Subcutaneous abdominal adipose tissue (tissue), 5 donors: Measurements from ENCODE around the gene CASP5.

Source experiments
- H3K27ac ChIP-seq: one replicate; pipeline ENCODE4 v1.7.0; 2013; ENCODE audit warnings: low read depth, mild to moderate bottlenecking, inconsistent platforms, low read length, moderate library complexity
- H3K27me3 ChIP-seq, 5 donors: one replicate each; pipeline ENCODE4 v1.7.0; 2013; ENCODE audit warnings: low read length in 5 of 5, inconsistent platforms in 1 of 5; ENCODE audit not compliant: control insufficient read depth in 5 of 5, insufficient read depth in 4 of 5
- H3K36me3 ChIP-seq, 5 donors: one replicate each; pipeline ENCODE4 v1.7.0; 2013; ENCODE audit warnings: low read length in 5 of 5; ENCODE audit not compliant: control insufficient read depth in 5 of 5, insufficient read depth in 5 of 5
- H3K4me1 ChIP-seq, 5 donors: one replicate each; pipeline ENCODE4 v1.7.0; 2013; ENCODE audit warnings: low read length in 5 of 5, mild to moderate bottlenecking in 3 of 5, moderate library complexity in 1 of 5; ENCODE audit not compliant: control insufficient read depth in 5 of 5, insufficient read depth in 5 of 5
- H3K4me3 ChIP-seq, 5 donors: one replicate each; pipeline ENCODE4 v1.7.0; 2013; ENCODE audit warnings: low read length in 5 of 5, low read depth in 1 of 5
- H3K9ac ChIP-seq, 5 donors: one replicate each; pipeline ENCODE4 v1.7.0; 2013; ENCODE audit warnings: low read length in 5 of 5, mild to moderate bottlenecking in 4 of 5, moderate library complexity in 3 of 5
- H3K9me3 ChIP-seq, 5 donors: one replicate each; pipeline ENCODE4 v1.7.0; 2013; ENCODE audit warnings: low read length in 5 of 5; ENCODE audit not compliant: control insufficient read depth in 5 of 5
- donor health status: healthy.
- donor health status: healthy.
- donor health status: healthy.
- donor health status: healthy.
- donor health status: healthy.

The CASP5 gene

GRCh38 chr11:105033781-105034180 is 10.8 kb upstream of the CASP5 start:
- H3K27me3 ChIP-seq: no peaks in the 10 kb centered on the region
- peaks cover 17 to 24% (median 23%) of the 10 kb centered on the region in 5 donors for H3K36me3 ChIP-seq
- H3K9ac ChIP-seq: peak overlapping the region in 1 of 5 donors; percentile 75
- peaks cover 2 to 37% (median 25%) of the 10 kb centered on the region in 5 donors for H3K4me1 ChIP-seq
- H3K27ac ChIP-seq: no peak overlapping the region
- peak overlapping the region; percentile 56 to 77 (median 69) for H3K4me3 ChIP-seq
- peaks cover 0 to 7% (median 0%) of the 10 kb centered on the region in 5 donors for H3K9me3 ChIP-seq

- no peak overlapping the region for H3K27ac ChIP-seq
- H3K4me1 ChIP-seq: peaks cover 2 to 37% (median 25%) of the 10 kb centered on the region in 5 donors
- H3K9ac ChIP-seq: no peak overlapping the region
- H3K9me3 ChIP-seq: peaks cover 0 to 7% (median 0%) of the 10 kb centered on the region in 5 donors
- peak overlapping the region in 4 of 5 donors; percentile 3 to 58 (median 38) for H3K4me3 ChIP-seq
- H3K27me3 ChIP-seq: no peaks in the 10 kb centered on the region
- H3K36me3 ChIP-seq: peaks cover 20 to 28% (median 25%) of the 10 kb centered on the region in 5 donors
These were observed 10.4 kb upstream of the CASP5 start for GRCh38 chr11:105033343-105033742.

DNA sequence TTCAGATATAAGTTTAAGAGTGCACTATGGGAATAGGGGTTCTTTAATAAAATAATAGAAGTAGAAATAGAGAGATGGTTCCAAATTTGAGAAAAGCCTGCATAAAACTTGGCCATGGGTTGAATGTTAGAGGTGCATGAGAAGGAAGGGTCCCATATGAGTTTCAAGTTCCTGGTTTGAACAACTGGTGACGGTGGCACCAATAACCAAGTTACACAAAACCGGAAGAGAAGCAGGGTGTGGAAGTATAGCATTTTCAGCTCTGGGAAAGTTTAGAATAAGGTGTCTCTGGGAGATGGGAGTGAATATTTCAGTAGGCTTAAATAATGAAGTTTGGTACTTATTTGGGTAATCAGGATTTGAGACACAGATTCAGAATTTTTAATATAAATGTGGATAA is 9.5 kb upstream of the CASP5 start:
- Histone ChIP-seq H3K36me3 (peaks cover 25 to 32% (median 27%) of the 10 kb centered on the region in 5 donors), H3K9me3 (peaks cover 0 to 7% (median 0%) of the 10 kb centered on the region in 5 donors), H3K27ac (no peak overlapping the region), H3K4me3 (peak overlapping the region in 2 of 5 donors; percentile 17 to 56), H3K27me3 (no peaks in the 10 kb centered on the region), H3K4me1 (peaks cover 2 to 37% (median 25%) of the 10 kb centered on the region in 5 donors), H3K9ac (no peak overlapping the region)

GRCh38 chr11:105027678-105028077 is 4.7 kb upstream of the CASP5 start:
- H3K27ac ChIP-seq: no peak overlapping the region
- H3K36me3 ChIP-seq: peaks cover 36 to 46% (median 44%) of the 10 kb centered on the region in 5 donors
- no peaks in the 10 kb centered on the region for H3K9me3 ChIP-seq
- H3K4me1 ChIP-seq: peaks cover 0 to 6% (median 0%) of the 10 kb centered on the region in 5 donors
- no peaks in the 10 kb centered on the region for H3K27me3 ChIP-seq
- no peak overlapping the region for H3K9ac ChIP-seq
- no peak overlapping the region for H3K4me3 ChIP-seq

DNA sequence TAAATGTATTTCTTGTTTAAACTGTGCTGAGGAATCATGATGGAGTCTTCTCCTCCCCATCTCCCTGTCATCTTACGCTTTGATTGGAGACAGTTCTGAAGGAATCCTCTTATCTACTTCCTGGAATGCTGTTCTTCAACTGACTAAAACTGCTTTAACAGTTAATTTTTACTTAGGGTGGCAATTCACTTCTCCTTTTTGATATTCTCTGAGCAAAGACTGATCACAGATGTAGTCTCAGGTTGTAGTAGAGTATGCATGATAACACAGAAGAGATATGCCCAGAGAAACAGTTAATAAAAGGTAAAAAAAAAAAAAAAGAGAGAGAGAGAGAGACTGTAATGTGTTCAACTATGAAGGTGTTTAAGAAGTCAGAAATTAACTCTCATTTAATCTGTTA is 1.4 kb upstream of the CASP5 start:
- H3K27me3 ChIP-seq: no peaks in the 10 kb centered on the region
- peaks cover 0 to 3% (median 0%) of the 10 kb centered on the region in 5 donors for H3K4me1 ChIP-seq
- no peaks in the 10 kb centered on the region for H3K9me3 ChIP-seq
- H3K27ac ChIP-seq: no peak overlapping the region
- no peak overlapping the region for H3K9ac ChIP-seq
- peaks cover 21 to 32% (median 27%) of the 10 kb centered on the region in 5 donors for H3K36me3 ChIP-seq
- H3K4me3 ChIP-seq: no peak overlapping the region

GRCh38 chr11:105022527-105022926 is 441 bp downstream of the CASP5 start:
- no peak overlapping the region for H3K9ac ChIP-seq
- H3K36me3 ChIP-seq: peaks cover 11 to 17% (median 15%) of the 10 kb centered on the region in 5 donors
- no peaks in the 10 kb centered on the region for H3K27me3 ChIP-seq
- H3K4me1 ChIP-seq: peaks cover 0 to 3% (median 0%) of the 10 kb centered on the region in 5 donors
- no peak overlapping the region for H3K27ac ChIP-seq
- H3K9me3 ChIP-seq: no peaks in the 10 kb centered on the region
- no peak overlapping the region for H3K4me3 ChIP-seq

DNA sequence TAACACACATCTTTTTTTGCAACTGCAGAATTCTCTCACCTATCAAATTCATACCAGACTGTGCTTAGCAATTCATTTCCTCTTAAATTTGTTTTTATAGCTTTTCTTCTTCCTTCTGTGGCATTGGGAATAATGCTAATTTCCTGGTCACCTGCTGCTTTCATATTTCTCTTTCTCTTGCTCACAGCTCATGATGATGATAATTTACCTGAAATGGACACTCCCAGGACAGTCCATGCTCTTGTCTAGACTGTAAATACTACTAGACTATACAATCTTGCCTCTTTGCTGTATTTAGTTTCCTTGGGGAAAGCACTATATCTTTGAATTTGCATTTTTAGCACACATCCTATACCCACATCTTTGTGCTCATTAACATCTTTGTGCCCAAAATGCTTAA is 15.5 kb downstream of the CASP5 start:
- no peak overlapping the region for H3K4me3 ChIP-seq
- H3K36me3 ChIP-seq: no peaks in the 10 kb centered on the region
- no peak overlapping the region for H3K27ac ChIP-seq
- no peak overlapping the region for H3K9ac ChIP-seq
- no peaks in the 10 kb centered on the region for H3K4me1 ChIP-seq
- H3K27me3 ChIP-seq: no peaks in the 10 kb centered on the region
- H3K9me3 ChIP-seq: no peaks in the 10 kb centered on the region

DNA sequence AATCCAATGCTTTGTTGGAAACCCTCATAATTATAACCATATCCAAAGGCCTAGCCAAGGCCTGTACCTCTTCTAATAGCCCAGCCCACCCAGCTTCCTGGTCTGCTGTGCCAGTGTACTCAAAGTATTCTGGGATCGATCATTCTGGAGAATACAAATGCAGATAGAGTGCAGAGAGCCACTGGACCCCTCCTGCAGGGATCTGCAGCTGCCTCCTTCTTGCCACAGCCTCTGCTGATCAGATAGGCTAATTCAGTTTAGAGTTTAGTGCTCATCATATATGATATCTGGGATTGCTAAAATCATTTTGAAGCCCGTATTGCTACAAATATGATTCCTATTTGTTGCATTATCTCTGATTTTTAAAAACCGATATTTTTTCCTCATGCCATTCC is 17.5 kb downstream of the CASP5 start:
- Histone ChIP-seq H3K36me3 (no peaks in the 10 kb centered on the region), H3K9ac (no peak overlapping the region), H3K27ac (no peak overlapping the region), H3K9me3 (no peaks in the 10 kb centered on the region), H3K27me3 (no peaks in the 10 kb centered on the region), H3K4me1 (peaks cover 0 to 4% (median 0%) of the 10 kb centered on the region in 5 donors), H3K4me3 (no peak overlapping the region)

GRCh38 chr11:105004021-105004420 is 18.9 kb downstream of the CASP5 start:
- Histone ChIP-seq H3K9me3 (no peaks in the 10 kb centered on the region), H3K4me3 (no peak overlapping the region), H3K4me1 (peaks cover 0 to 4% (median 0%) of the 10 kb centered on the region in 5 donors), H3K9ac (no peak overlapping the region), H3K27me3 (no peaks in the 10 kb centered on the region), H3K27ac (no peak overlapping the region), H3K36me3 (no peaks in the 10 kb centered on the region)

DNA sequence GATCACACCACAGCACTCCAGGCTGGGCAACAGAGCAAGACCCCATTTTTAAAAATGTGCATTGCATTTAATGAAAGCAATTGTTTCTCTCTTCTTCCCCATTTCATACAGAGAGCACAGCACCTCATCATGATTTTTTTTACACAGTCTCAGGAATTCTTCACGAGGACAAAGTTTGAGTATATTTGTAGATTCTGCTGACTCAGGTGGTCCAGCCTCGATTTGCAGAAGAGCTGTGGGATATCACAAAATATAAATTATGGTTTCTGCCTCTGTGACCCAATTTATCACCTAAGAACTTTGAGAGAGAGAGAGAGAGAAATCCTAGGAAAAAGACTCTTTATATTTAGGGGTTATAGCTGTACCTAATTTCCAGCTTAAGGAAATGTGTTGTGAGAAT is 19.8 kb downstream of the CASP5 start:
- Histone ChIP-seq H3K9ac (no peak overlapping the region), H3K27ac (no peak overlapping the region), H3K36me3 (no peaks in the 10 kb centered on the region), H3K4me3 (no peak overlapping the region), H3K9me3 (no peaks in the 10 kb centered on the region), H3K27me3 (no peaks in the 10 kb centered on the region), H3K4me1 (peaks cover 0 to 4% (median 0%) of the 10 kb centered on the region in 5 donors)
